K562 (cell line): ENCODE measurements around the gene OVCA2. TPM values are rescaled to one million over a fixed set of nuclear protein-coding genes. Genes with fewer than 3 reads are reported as not detected.
A peak's percentile ranks its signal among the peaks of the same experiment; 100 is the strongest.

Source experiments
- BMI1 ChIP-seq: fragments of 150-350 bp; IDR thresholded peaks from 2 replicates; pipeline ENCODE4 v1.6.1; 2014; ENCODE audit warnings: low read length
- CTCFL ChIP-seq: IDR thresholded peaks from 2 replicates; pipeline ENCODE4 v1.6.1; 2011; ENCODE audit warnings: borderline replicate concordance, low read depth, mild to moderate bottlenecking, moderate library complexity, low read length; ENCODE audit not compliant: insufficient read depth, poor library complexity, severe bottlenecking
- GABPB1 ChIP-seq: sonication (generic); formaldehyde crosslinking; IDR thresholded peaks from 2 replicates; pipeline ENCODE4 v1.8.0; 2022; ENCODE audit warnings: mild to moderate bottlenecking, missing genetic modification reagents
- MTF1 ChIP-seq: fragments of 250-450 bp; sonication (Bioruptor Pico); IDR thresholded peaks from 2 replicates; pipeline ENCODE4 v1.9.0; 2021; ENCODE audit warnings: moderate library complexity, mild to moderate bottlenecking, inconsistent platforms, borderline replicate concordance
- MYC ChIP-seq, 2 experiments: fragments of 250-450 bp in 1 of 2; sonication (Bioruptor Pico) in 1 of 2; IDR thresholded peaks; 2 replicates each; pipeline versions ENCODE4 v1.5.1 to v1.6.1; 2012 to 2021; ENCODE audit warnings: low read depth in 2 of 2, borderline replicate concordance in 1 of 2, improper control_type of control experiment in 1 of 2, low read length in 1 of 2, mild to moderate bottlenecking in 1 of 2, moderate library complexity in 1 of 2
- NR2C1 ChIP-seq, 2 experiments: fragments of 450-650 bp; IDR thresholded peaks; 2 replicates each; pipeline ENCODE4 v1.6.1; 2017; ENCODE audit warnings: mild to moderate bottlenecking in 2 of 2, antibody characterized with exemption in 1 of 2, inconsistent platforms in 1 of 2, missing compliant biosample characterization in 1 of 2, missing genetic modification characterization in 1 of 2
- SUPT5H ChIP-seq: fragments of 450-650 bp; IDR thresholded peaks from 2 replicates; pipeline ENCODE4 v1.6.1; 2016
- ZFX ChIP-seq: sonication (generic); formaldehyde crosslinking; IDR thresholded peaks from 2 replicates; pipeline ENCODE4 v1.8.0; 2022; ENCODE audit warnings: mild to moderate bottlenecking, missing genetic modification reagents, moderate library complexity
- ZNF197 ChIP-seq: fragments of 200-800 bp; sonication (Bioruptor generic); IDR thresholded peaks from 2 replicates; pipeline ENCODE4 v1.6.1; 2016; ENCODE audit warnings: low read depth, missing genetic modification characterization, missing compliant biosample characterization
- ZNF280B ChIP-seq: fragments of 250-450 bp; sonication (Bioruptor Pico); IDR thresholded peaks from 2 replicates; pipeline ENCODE4 v1.5.1; 2021; ENCODE audit warnings: mild to moderate bottlenecking
- ZNF449 ChIP-seq: fragments of 250-450 bp; sonication (Bioruptor Pico); IDR thresholded peaks from 2 replicates; pipeline ENCODE4 v1.8.0; 2022; ENCODE audit warnings: moderate library complexity, mild to moderate bottlenecking, inconsistent platforms
- ZNF639 ChIP-seq, 2 experiments: fragments of 200-800 bp in 1 of 2; sonication (Bioruptor generic) in 1 of 2; sonication (generic) in 1 of 2; formaldehyde crosslinking in 1 of 2; IDR thresholded peaks in 1 of 2; conservative IDR thresholded peaks in 1 of 2; 2 replicates each; pipeline versions ENCODE4 v1.5.0 to v1.6.1; 2016 to 2020; ENCODE audit warnings: missing compliant biosample characterization in 1 of 2, missing genetic modification characterization in 1 of 2, missing genetic modification reagents in 1 of 2
- polyA plus RNA-seq, 8 experiments: library from polyadenylated mRNA; depleted of rRNA in 4 of 8; stranded (reverse) in 5 of 8; unstranded in 3 of 8; fragments of >200 nt; fragmentation: Nextera tagmentation in 2 of 8; fragmentation: Illumina TruSeq in 1 of 8; extraction: Ambion mirVana in 2 of 8; extraction: Trizol in 1 of 8; gene quantifications; 2 replicates each; pipeline versions ENCODE4 v1.2.1 to v1.2.3, GENCODE V29; 2011 to 2014; ENCODE audit warnings: inconsistent platforms in 1 of 8, missing spikeins in 1 of 8
- total RNA-seq, 7 experiments: library from RNA; depleted of rRNA in 6 of 7; stranded (reverse); fragments of >200 nt in 6 of 7; fragmentation: Illumina TruSeq in 2 of 7; extraction: Trizol in 2 of 7; gene quantifications; 2 replicates each; pipeline versions ENCODE4 v1.2.1 to v1.2.3, GENCODE V29; 2011 to 2021; ENCODE audit warnings: low replicate concordance in 1 of 7

Gene OVCA2
- total and polyA plus RNA-seq, 9 of the 15 experiments (the other 6 are each of a cell fraction or from before 2014, with no cell fraction given), result 3.0 to 23.7 (median 14.1) TPM

GRCh38 chr17:2041561-2042389, at the start of gene OVCA2 (continued):
- TF ChIP-seq CTCFL, result peak; percentile 67
- TF ChIP-seq NR2C1 (IDR thresholded peaks at IDR 0.05), result peak; percentile 70
- TF ChIP-seq NR2C1 (tag; IDR thresholded peaks at IDR 0.05), result peak; percentile 87
- 0 out of 2 replicates have a peak, but pooled peaks have one; percentile 56 for TF ChIP-seq ZNF197 (CRISPR knock-in tag)
- no peak for TF ChIP-seq MTF1 (CRISPR knock-in tag)
- TF ChIP-seq ZNF639 (CRISPR knock-in tag; conservative IDR thresholded peaks at IDR 0.05 in 1 of 2, IDR thresholded peaks at IDR 0.05 in 1 of 2), result peak in 1 of 2 experiments; percentile 77; a peak in 2 of 4 replicates
- TF ChIP-seq ZFX, result peak; percentile 46
- no peak for TF ChIP-seq ZNF449 (CRISPR knock-in tag)
- TF ChIP-seq MYC (IDR thresholded peaks at IDR 0.05; ENCODE audit: low read depth, low read length), result peak; percentile 28; the same call in 1 of the 2 replicates
- no peak for TF ChIP-seq MYC (CRISPR knock-in tag; IDR thresholded peaks at IDR 0.05; ENCODE audit: borderline replicate concordance, low read depth)
- TF ChIP-seq ZNF280B (CRISPR knock-in tag), result no peak
- TF ChIP-seq GABPB1 (CRISPR knock-in tag), result peak; percentile 99
- peak; percentile 74; the same call in 1 of the 2 replicates for TF ChIP-seq SUPT5H
- TF ChIP-seq BMI1, result peak; percentile 94
